GM12874 (cell line): ENCODE results near the gene DOCK1.

Experiments used
- CTCF ChIP-seq: IDR thresholded peaks from 2 replicates; pipeline ENCODE4 v1.5.1; 2011; ENCODE audit warnings: low read depth, mild to moderate bottlenecking, control low read depth, low read length, moderate library complexity; ENCODE audit not compliant: insufficient read depth

DOCK1 gene

GRCh38 chr10:127368101-127368500 lies 462.9 kb downstream of the DOCK1 start:
- TF ChIP-seq CTCF: no peak

- no peak for TF ChIP-seq CTCF
These were observed 463.7 kb downstream of the DOCK1 start for GRCh38 chr10:127368929-127369328.

GRCh38 chr10:127370601-127371000 lies 465.4 kb downstream of the DOCK1 start:
- no peak for TF ChIP-seq CTCF

- no peak for TF ChIP-seq CTCF
These were observed 467.1 kb downstream of the DOCK1 start for GRCh38 chr10:127372361-127372760.

- TF ChIP-seq CTCF: no peak
These were observed 468.9 kb downstream of the DOCK1 start for GRCh38 chr10:127374074-127374680.

GRCh38 chr10:127374901-127375300 lies 469.7 kb downstream of the DOCK1 start:
- no peak for TF ChIP-seq CTCF

GRCh38 chr10:127375461-127375860 lies 470.2 kb downstream of the DOCK1 start:
- no peak for TF ChIP-seq CTCF
